IMR-90 (cell line): ENCODE measurements around the gene SNTG2.

Source experiments
- MXI1 ChIP-seq: IDR thresholded peaks from 2 replicates; pipeline ENCODE4 v1.6.1; 2012; ENCODE audit warnings: low read depth, mild to moderate bottlenecking, low read length, moderate library complexity, borderline replicate concordance
- TF ChIP-seq, protein P1 (sequence below): conservative IDR thresholded peaks from 2 replicates; pipeline ENCODE4 v1.5.1; 2012; ENCODE audit warnings: mild to moderate bottlenecking, low read depth, low read length, improper control_type of control experiment

DNA sequence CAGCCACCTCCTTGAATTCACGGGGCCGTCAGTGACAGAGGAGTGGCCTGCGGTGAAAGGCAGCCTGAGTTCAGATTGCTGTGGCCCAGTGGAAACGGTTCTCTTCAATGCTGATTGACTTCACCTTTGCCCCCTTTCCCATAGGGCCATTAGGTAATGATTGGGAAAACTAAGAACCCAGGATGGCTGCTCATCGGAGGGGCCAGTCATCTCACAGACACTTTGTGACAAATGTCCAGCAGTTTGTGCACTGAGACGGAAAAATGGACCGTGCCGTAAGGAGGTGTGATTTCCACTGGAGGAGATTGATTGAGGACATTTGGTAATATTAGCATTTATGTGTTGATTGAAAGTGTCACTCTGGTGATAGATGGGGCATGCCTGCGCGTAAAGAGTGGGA is 402.9 kb downstream of the SNTG2 start:
- TF ChIP-seq, protein P1, sequence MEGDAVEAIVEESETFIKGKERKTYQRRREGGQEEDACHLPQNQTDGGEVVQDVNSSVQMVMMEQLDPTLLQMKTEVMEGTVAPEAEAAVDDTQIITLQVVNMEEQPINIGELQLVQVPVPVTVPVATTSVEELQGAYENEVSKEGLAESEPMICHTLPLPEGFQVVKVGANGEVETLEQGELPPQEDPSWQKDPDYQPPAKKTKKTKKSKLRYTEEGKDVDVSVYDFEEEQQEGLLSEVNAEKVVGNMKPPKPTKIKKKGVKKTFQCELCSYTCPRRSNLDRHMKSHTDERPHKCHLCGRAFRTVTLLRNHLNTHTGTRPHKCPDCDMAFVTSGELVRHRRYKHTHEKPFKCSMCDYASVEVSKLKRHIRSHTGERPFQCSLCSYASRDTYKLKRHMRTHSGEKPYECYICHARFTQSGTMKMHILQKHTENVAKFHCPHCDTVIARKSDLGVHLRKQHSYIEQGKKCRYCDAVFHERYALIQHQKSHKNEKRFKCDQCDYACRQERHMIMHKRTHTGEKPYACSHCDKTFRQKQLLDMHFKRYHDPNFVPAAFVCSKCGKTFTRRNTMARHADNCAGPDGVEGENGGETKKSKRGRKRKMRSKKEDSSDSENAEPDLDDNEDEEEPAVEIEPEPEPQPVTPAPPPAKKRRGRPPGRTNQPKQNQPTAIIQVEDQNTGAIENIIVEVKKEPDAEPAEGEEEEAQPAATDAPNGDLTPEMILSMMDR, result no peak
- no peak for TF ChIP-seq MXI1
